ENCODE measurements around the gene RCOR2. TPM values are rescaled to one million over a fixed set of nuclear protein-coding genes. Genes with fewer than 3 reads are reported as not detected.
A peak's percentile ranks its signal among the peaks of the same experiment; 100 is the strongest.

The RCOR2 gene
- total RNA-seq, 1 donor from 2014 or later, result 70.6 TPM

DNA sequence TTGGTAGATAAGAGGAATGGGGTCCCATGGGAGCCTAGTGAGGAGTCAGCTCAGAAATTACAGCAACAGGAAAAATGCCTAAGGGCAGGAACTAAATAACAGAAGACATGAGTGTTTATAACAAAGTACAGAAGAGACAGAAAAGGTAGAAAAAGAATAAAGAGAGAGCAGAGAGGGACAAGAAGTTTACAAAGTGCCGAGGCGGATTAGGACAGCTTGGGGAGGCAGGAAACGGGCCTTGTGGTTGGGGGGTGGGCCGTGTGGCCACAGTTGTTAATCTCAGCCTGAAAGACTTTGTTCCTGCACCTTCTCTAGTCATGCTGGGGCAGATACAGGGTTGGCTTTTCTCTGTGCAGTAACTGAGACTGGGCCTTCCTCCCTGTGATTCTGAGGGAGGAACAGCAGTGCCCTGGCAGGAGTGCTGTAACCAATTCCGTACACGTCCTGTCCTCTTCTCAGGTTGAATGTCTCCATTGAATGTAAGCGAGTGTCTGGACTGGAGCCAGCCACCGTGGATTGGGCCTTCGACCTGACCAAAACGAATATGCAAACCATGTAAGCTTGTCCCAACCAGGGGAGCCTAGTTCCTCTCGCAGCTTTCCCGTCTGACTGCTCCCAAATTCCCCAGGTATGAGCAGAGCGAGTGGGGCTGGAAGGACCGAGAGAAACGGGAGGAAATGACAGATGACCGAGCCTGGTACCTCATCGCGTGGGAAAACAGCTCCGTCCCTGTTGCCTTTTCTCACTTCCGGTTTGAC lies 35.0 kb upstream of the RCOR2 start:
- DNase-seq (ENCODE audit: low spot score), result no peak
- H3K4me3 Mint-ChIP-seq, result no peak overlapping the region
- H3K4me1 Mint-ChIP-seq, result no peaks in the 10 kb centered on the region
- H3K36me3 ChIP-seq, result no peaks in the 10 kb centered on the region
- H3K79me2 ChIP-seq (ENCODE audit: low read depth), result no peaks in the 10 kb centered on the region
- no peak overlapping the region for H2AFZ ChIP-seq (replicated peaks)
- H3K9ac ChIP-seq, result no peak overlapping the region
- H3F3A ChIP-seq (ENCODE audit: low read depth), result no peaks in the 10 kb centered on the region
- no peaks in the 10 kb centered on the region for H3K4me1 ChIP-seq
- no peaks in the 10 kb centered on the region for H3K9me3 Mint-ChIP-seq
- no peaks in the 10 kb centered on the region for H3K9me3 ChIP-seq (ENCODE audit: low read depth)
- no peak overlapping the region for H3K4me2 ChIP-seq
- peaks cover 9% of the 10 kb centered on the region for H3K27me3 Mint-ChIP-seq (ENCODE audit: insufficient read depth, low read depth)
- peaks cover 4% of the 10 kb centered on the region for H4K20me1 ChIP-seq (ENCODE audit: low read depth)
- H3K27ac Mint-ChIP-seq, result no peak overlapping the region
- H3K27me3 ChIP-seq, result no peaks in the 10 kb centered on the region
- TF ChIP-seq, protein P1, sequence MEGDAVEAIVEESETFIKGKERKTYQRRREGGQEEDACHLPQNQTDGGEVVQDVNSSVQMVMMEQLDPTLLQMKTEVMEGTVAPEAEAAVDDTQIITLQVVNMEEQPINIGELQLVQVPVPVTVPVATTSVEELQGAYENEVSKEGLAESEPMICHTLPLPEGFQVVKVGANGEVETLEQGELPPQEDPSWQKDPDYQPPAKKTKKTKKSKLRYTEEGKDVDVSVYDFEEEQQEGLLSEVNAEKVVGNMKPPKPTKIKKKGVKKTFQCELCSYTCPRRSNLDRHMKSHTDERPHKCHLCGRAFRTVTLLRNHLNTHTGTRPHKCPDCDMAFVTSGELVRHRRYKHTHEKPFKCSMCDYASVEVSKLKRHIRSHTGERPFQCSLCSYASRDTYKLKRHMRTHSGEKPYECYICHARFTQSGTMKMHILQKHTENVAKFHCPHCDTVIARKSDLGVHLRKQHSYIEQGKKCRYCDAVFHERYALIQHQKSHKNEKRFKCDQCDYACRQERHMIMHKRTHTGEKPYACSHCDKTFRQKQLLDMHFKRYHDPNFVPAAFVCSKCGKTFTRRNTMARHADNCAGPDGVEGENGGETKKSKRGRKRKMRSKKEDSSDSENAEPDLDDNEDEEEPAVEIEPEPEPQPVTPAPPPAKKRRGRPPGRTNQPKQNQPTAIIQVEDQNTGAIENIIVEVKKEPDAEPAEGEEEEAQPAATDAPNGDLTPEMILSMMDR (IDR thresholded peaks at IDR 0.05), result no peak
- TF ChIP-seq EZH2phosphoT487 (IDR thresholded peaks at IDR 0.05) (no peak), EZH2 (IDR thresholded peaks at IDR 0.05) (no peak)
- H3K4me3 ChIP-seq, result no peak overlapping the region
- no peak overlapping the region for H3K27ac ChIP-seq
- H3K36me3 Mint-ChIP-seq, result peaks cover 29% of the 10 kb centered on the region

DNA sequence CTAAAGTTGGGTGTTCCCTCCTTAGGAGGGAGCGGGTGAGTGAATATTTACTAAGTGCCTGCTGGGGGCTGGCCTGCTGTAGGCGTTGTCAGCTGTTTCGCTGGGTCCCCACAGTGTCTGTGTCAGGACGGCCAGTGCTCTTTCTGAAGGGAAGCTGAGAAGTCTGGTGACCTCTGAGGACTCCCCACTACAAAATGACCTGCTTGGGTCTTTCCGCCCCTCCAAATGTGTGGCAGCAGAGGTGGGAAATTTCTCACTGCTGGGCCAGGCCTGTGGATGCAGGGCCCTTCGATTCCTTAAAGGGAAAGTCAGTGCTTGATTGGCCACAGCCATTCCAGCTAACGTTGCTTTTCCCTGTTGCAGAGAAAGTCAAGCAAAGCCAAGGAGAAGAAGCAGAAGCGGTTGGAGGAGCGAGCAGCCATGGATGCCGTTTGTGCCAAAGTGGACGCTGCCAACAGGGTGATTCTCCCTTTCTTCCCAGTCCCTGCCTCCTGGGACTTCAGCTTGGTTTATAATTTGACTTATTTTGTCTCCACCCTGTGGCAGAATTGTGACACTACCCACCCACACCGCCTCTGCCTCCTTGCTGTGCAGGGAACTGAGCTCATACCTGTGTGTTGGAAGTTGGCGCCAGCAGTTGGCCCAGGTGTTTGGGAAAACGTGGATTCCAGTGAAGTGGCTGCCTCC lies 28.7 kb upstream of the RCOR2 start:
- Histone ChIP-seq H3K9ac (peak overlapping the region; percentile 49), H3K27ac (peak overlapping the region; percentile 53)

DNA sequence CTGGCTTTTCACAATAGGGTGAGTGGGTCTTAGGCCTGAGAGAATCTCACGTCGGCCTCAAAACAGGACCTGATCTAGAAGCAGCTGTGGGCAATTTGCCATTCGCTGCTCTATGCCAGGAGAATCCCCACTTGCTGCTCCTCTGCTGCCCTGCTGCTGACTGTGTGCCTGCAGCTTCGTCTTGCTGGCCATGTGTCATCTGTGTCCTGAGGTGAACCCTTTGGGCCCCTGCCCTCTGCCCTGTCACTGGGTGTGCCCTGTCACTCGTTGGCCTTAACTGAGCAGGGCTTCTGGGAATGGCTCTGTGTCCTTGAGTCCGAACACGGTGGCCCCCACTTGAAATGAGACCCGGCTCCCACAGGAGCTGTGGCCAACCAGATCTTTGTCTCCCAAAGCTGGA lies 28.0 kb upstream of the RCOR2 start:
- H3K4me1 Mint-ChIP-seq, result peaks cover 32% of the 10 kb centered on the region
- no peaks in the 10 kb centered on the region for H3K9me3 Mint-ChIP-seq
- peaks cover 7% of the 10 kb centered on the region for H3K27me3 Mint-ChIP-seq (ENCODE audit: insufficient read depth, low read depth)
- Histone ChIP-seq H2AFZ (replicated peaks) (no peak overlapping the region), H3K79me2 (ENCODE audit: low read depth) (peaks cover 55% of the 10 kb centered on the region), H3K27ac (peak overlapping the region; percentile 53), H3K36me3 (no peaks in the 10 kb centered on the region), H3K4me3 (no peak overlapping the region), H3F3A (ENCODE audit: low read depth) (peaks cover 16% of the 10 kb centered on the region), H3K4me2 (no peak overlapping the region), H3K9me3 (ENCODE audit: low read depth) (no peaks in the 10 kb centered on the region), H3K27me3 (no peaks in the 10 kb centered on the region), H3K4me1 (no peaks in the 10 kb centered on the region), H3K9ac (peak overlapping the region; percentile 49), H4K20me1 (ENCODE audit: low read depth) (peaks cover 56% of the 10 kb centered on the region)
- TF ChIP-seq, protein P1 (IDR thresholded peaks at IDR 0.05), result no peak
- TF ChIP-seq EZH2phosphoT487 (IDR thresholded peaks at IDR 0.05) (no peak), EZH2 (IDR thresholded peaks at IDR 0.05) (no peak)
- peaks cover 3% of the 10 kb centered on the region for H3K36me3 Mint-ChIP-seq
- DNase-seq (ENCODE audit: low spot score), result no peak
- no peak overlapping the region for H3K27ac Mint-ChIP-seq
- no peak overlapping the region for H3K4me3 Mint-ChIP-seq

More for the DNA sequence above, 28.7 kb upstream of the RCOR2 start:
- Histone ChIP-seq H4K20me1 (ENCODE audit: low read depth) (peaks cover 51% of the 10 kb centered on the region), H3K4me2 (no peak overlapping the region), H3K36me3 (no peaks in the 10 kb centered on the region), H3K9me3 (ENCODE audit: low read depth) (no peaks in the 10 kb centered on the region), H3F3A (ENCODE audit: low read depth) (peaks cover 12% of the 10 kb centered on the region), H2AFZ (replicated peaks) (no peak overlapping the region), H3K4me3 (no peak overlapping the region), H3K79me2 (ENCODE audit: low read depth) (peaks cover 48% of the 10 kb centered on the region), H3K4me1 (no peaks in the 10 kb centered on the region), H3K27me3 (no peaks in the 10 kb centered on the region)
- TF ChIP-seq, protein P1 (IDR thresholded peaks at IDR 0.05), result peak; percentile 68
- no peak for TF ChIP-seq EZH2 (IDR thresholded peaks at IDR 0.05)
- Mint-ChIP-seq H3K36me3 (peaks cover 3% of the 10 kb centered on the region), H3K4me1 (peaks cover 26% of the 10 kb centered on the region), H3K27ac (no peak overlapping the region), H3K4me3 (peak overlapping the region; percentile 48), H3K27me3 (ENCODE audit: insufficient read depth, low read depth) (peaks cover 5% of the 10 kb centered on the region), H3K9me3 (no peaks in the 10 kb centered on the region)
- DNase-seq (ENCODE audit: low spot score), result peak; percentile 70

Data from neural progenitor cell (in vitro differentiated cells).